Smooth muscle cell (in vitro differentiated cells): ENCODE data around the gene SCYGR1. TPM values are rescaled to one million over a fixed set of nuclear protein-coding genes. Genes with fewer than 3 reads are reported as not detected.

ENCODE experiments used
- DNase-seq: peaks from one replicate; lab custom pipeline; 2025; ENCODE audit not compliant: unreplicated experiment; lab: John Stamatoyannopoulos, UW
- H2AFZ ChIP-seq: fragments of 200-600 bp; sonication (generic); 2 replicates; pipeline ENCODE4 v1.6.0; 2016; ENCODE audit warnings: antibody characterized with exemption, low read depth, mild to moderate bottlenecking
- H3F3A ChIP-seq: fragments of 200-600 bp; sonication (generic); 2 replicates; pipeline ENCODE4 v1.6.0; 2017; ENCODE audit warnings: antibody characterized with exemption, low read depth
- H3K27ac ChIP-seq: fragments of 200-600 bp; sonication (generic); 2 replicates; pipeline ENCODE4 v1.5.1; 2016; ENCODE audit warnings: low read depth, mild to moderate bottlenecking
- H3K27me3 ChIP-seq: fragments of 200-600 bp; sonication (generic); 2 replicates; pipeline ENCODE4 v1.6.1; 2016; ENCODE audit warnings: low read depth, mild to moderate bottlenecking
- H3K36me3 ChIP-seq: fragments of 200-600 bp; sonication (generic); 2 replicates; pipeline ENCODE4 v1.5.1; 2016; ENCODE audit warnings: low read depth
- H3K4me1 ChIP-seq: fragments of 200-600 bp; sonication (generic); 2 replicates; pipeline ENCODE4 v1.5.1; 2016; ENCODE audit warnings: low read depth
- H3K4me2 ChIP-seq: fragments of 200-600 bp; sonication (generic); 2 replicates; pipeline ENCODE4 v1.6.0; 2016; ENCODE audit warnings: mild to moderate bottlenecking
- H3K4me3 ChIP-seq: fragments of 200-600 bp; sonication (generic); 2 replicates; pipeline ENCODE4 v1.5.1; 2016; ENCODE audit warnings: mild to moderate bottlenecking
- H3K79me2 ChIP-seq: fragments of 200-600 bp; sonication (generic); 2 replicates; pipeline ENCODE4 v1.6.0; 2016; ENCODE audit warnings: low read depth, mild to moderate bottlenecking
- H3K9ac ChIP-seq: fragments of 200-600 bp; sonication (generic); 2 replicates; pipeline ENCODE4 v1.6.0; 2016; ENCODE audit warnings: low read depth
- H3K9me3 ChIP-seq: fragments of 200-600 bp; sonication (generic); replicated peaks from 2 replicates; pipeline ENCODE4 v1.5.1; 2016; ENCODE audit warnings: low read depth
- H4K20me1 ChIP-seq: fragments of 200-600 bp; sonication (generic); 2 replicates; pipeline ENCODE4 v1.6.0; 2016; ENCODE audit warnings: low read depth
- WGBS: methylation state at CpG from one replicate; pipeline ENCODE4 v1.1.7; 2016; ENCODE audit warnings: low lambda C conversion rate; 5-methylcytosine and 5-hydroxymethylcytosine counted together
- polyA plus RNA-seq: library from polyadenylated mRNA; unstranded; fragments of >200 nt; fragmentation: Nextera tagmentation; extraction: Ambion mirVana; gene quantifications from 2 replicates; pipeline ENCODE4 v1.2.1, GENCODE V29; 2016
- total RNA-seq: library from RNA; depleted of rRNA; stranded (reverse); fragments of >200 nt; gene quantifications from 2 replicates; pipeline ENCODE4 v1.2.3, GENCODE V29; 2014
- TF ChIP-seq, protein P1 (sequence below): fragments of 200-600 bp; sonication (generic); IDR thresholded peaks from 2 replicates; pipeline ENCODE4 v1.5.1; 2017; ENCODE audit warnings: borderline replicate concordance, mild to moderate bottlenecking, antibody characterized with exemption; ENCODE audit not compliant: insufficient read depth, poor library complexity, severe bottlenecking

Gene SCYGR1
- total and polyA plus RNA-seq, 2 experiments from 2014 or later, result not detected

- H3F3A ChIP-seq, result no peaks in the 10 kb centered on the region
- H3K4me2 ChIP-seq, result no peak overlapping the region
- no peak overlapping the region for H3K27ac ChIP-seq
- H3K4me3 ChIP-seq, result no peak overlapping the region
- TF ChIP-seq, protein P1, sequence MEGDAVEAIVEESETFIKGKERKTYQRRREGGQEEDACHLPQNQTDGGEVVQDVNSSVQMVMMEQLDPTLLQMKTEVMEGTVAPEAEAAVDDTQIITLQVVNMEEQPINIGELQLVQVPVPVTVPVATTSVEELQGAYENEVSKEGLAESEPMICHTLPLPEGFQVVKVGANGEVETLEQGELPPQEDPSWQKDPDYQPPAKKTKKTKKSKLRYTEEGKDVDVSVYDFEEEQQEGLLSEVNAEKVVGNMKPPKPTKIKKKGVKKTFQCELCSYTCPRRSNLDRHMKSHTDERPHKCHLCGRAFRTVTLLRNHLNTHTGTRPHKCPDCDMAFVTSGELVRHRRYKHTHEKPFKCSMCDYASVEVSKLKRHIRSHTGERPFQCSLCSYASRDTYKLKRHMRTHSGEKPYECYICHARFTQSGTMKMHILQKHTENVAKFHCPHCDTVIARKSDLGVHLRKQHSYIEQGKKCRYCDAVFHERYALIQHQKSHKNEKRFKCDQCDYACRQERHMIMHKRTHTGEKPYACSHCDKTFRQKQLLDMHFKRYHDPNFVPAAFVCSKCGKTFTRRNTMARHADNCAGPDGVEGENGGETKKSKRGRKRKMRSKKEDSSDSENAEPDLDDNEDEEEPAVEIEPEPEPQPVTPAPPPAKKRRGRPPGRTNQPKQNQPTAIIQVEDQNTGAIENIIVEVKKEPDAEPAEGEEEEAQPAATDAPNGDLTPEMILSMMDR, result no peak
- no peaks in the 10 kb centered on the region for H3K27me3 ChIP-seq
- H3K36me3 ChIP-seq, result no peaks in the 10 kb centered on the region
- no peak for DNase-seq
- no peaks in the 10 kb centered on the region for H3K79me2 ChIP-seq
- 85% methylated on average over 8 of the region's 8 CpGs for WGBS
- no peaks in the 10 kb centered on the region for H3K4me1 ChIP-seq
- H2AFZ ChIP-seq, result no peak overlapping the region
- no peaks in the 10 kb centered on the region for H3K9me3 ChIP-seq
- H4K20me1 ChIP-seq, result no peaks in the 10 kb centered on the region
- H3K9ac ChIP-seq, result no peak overlapping the region
These were observed 41.1 kb upstream of the SCYGR1 start for GRCh38 chr2:227428731-227429285.

GRCh38 chr2:227423656-227424499 lies 36.1 kb upstream of the SCYGR1 start:
- no peak overlapping the region for H3K27ac ChIP-seq
- H2AFZ ChIP-seq, result no peak overlapping the region
- no peak overlapping the region for H3K4me3 ChIP-seq
- DNase-seq, result no peak
- H3K4me2 ChIP-seq, result no peak overlapping the region
- no peaks in the 10 kb centered on the region for H3K9me3 ChIP-seq
- no peak overlapping the region for H3K9ac ChIP-seq
- H3F3A ChIP-seq, result no peaks in the 10 kb centered on the region
- TF ChIP-seq, protein P1, result no peak
- H3K36me3 ChIP-seq, result no peaks in the 10 kb centered on the region
- no peaks in the 10 kb centered on the region for H3K27me3 ChIP-seq
- 88% methylated on average over 10 of the region's 10 CpGs for WGBS
- no peaks in the 10 kb centered on the region for H3K79me2 ChIP-seq
- H3K4me1 ChIP-seq, result no peaks in the 10 kb centered on the region
- H4K20me1 ChIP-seq, result no peaks in the 10 kb centered on the region

DNA sequence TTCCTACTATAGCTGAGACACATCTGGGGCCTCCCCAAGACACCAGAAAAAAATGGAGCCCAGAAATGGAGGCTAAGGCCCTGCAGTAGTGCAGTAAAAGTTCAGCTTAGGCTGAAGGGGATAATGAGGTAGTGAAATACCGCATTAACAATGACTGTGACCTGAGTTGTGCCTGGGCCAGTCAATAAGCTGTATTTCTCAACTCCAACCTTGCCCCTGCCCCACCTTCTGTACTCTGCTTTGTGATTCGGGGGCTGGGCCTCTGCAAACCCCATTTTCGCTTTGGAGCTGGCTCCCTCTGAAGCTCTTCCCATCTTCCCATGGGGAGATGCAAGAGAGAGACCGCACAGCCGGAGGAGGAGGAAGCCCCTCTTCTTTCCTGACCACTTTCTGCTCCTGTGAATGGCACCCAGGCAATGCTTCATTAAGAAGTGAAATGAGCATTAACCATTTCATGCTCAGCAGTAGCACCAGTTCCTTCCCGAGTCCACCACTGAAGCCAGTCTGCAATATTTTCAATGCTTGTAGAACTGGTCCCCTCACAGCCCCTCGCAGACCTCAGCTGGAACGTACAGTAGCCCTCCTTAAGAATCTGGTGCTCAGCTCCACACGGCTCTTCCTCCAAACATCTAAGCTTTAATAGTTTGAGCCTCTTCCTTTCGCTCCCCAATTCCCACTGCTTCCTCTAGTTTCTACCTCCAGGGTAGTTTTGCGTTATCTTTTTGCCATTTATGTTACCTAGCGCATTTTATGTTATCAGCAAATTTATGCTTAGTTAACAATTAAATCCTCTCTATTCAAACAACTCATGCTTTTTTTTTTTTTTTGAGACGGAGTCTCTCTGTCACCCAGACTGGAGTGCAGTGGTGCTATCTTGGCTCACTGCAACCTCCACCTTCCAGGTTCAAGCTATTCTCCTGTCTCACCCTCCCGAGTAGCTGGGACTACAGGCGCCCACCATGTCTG lies 32.6 kb upstream of the SCYGR1 start:
- Histone ChIP-seq H3K4me1 (no peaks in the 10 kb centered on the region), H3K4me3 (no peak overlapping the region), H3K79me2 (no peaks in the 10 kb centered on the region), H3K36me3 (no peaks in the 10 kb centered on the region), H3K27me3 (no peaks in the 10 kb centered on the region), H3K9ac (no peak overlapping the region), H3K4me2 (no peak overlapping the region), H3K27ac (no peak overlapping the region), H4K20me1 (no peaks in the 10 kb centered on the region), H3F3A (no peaks in the 10 kb centered on the region), H3K9me3 (no peaks in the 10 kb centered on the region), H2AFZ (no peak overlapping the region)
- TF ChIP-seq, protein P1, result no peak
- no peak for DNase-seq
- WGBS, result 88% methylated on average over 15 of the region's 15 CpGs
